ENCODE data around the gene VAPA. TPM values are rescaled to one million over a fixed set of nuclear protein-coding genes. Genes with fewer than 3 reads are reported as not detected.

VAPA gene
- total and polyA plus RNA-seq, 2 of the 4 experiments (the other 2 are of a cell fraction): 199 to 206 TPM

DNA sequence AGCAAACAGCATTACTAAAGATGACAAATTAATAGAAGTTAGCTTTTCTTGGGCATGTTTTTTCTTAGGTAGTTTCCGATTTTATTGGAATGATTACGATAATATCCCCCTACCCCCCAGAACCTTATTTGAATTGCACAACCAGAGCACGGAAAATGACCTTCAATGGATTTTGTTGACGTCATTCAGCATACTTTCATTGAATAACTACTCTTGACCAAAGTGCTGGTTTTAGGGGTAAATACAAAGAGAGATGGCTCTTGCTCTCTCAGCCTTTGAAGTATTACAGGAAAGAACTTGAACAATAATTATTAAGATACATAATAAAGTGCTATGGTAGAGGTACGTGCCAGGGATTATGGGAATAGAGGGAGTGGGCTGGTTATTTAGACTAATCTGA, 36.0 kb downstream of the VAPA start:
- H3K9me1 ChIP-seq (ENCODE audit: insufficient read depth, low read length): peaks cover 10% of the 10 kb centered on the region
- no peak overlapping the region for H2AK9ac ChIP-seq (replicated peaks; ENCODE audit: low read depth, low read length, poor library complexity)
- no peak overlapping the region for H3K23ac ChIP-seq (ENCODE audit: low read depth, low read length)
- H3K4ac ChIP-seq (ENCODE audit: low read depth, low read length): no peak overlapping the region
- no peak overlapping the region for H3K14ac ChIP-seq (replicated peaks; ENCODE audit: low read depth, low read length)
- ATAC-seq (ENCODE audit: low read depth) (no peak), DNase-seq (no peak)
- ChIA-PET POLR2A (ENCODE audit: unreplicated experiment) (interaction anchor here (1.1 kb wide), 1 partner anchor 27 kb away, joined by 3 read pairs; no protein-coding TSS in a partner anchor), CTCF (no interaction called here)
- no peak overlapping the region for H3K9ac ChIP-seq (ENCODE audit: low read depth, low read length)
- H3K4me3 ChIP-seq (ENCODE audit: insufficient read depth, low read depth, low read length): no peak overlapping the region
- peaks cover 1% of the 10 kb centered on the region; the same call in 1 of the 2 replicates for H3K4me1 ChIP-seq (ENCODE audit: control insufficient read depth, insufficient read depth, low read length)
- no peak overlapping the region for H4K5ac ChIP-seq (ENCODE audit: low read depth, low read length)
- H4K91ac ChIP-seq (ENCODE audit: insufficient read depth, low read depth, low read length): no peak overlapping the region
- no TSS peak for BruUV-seq (replicated peaks)
- H3K27ac ChIP-seq (ENCODE audit: insufficient read depth, low read length): no peak overlapping the region
- WGBS, 2 experiments (ENCODE audit: extremely low coverage in 2 of 2, insufficient read length in 1 of 2): no CpG with 5 or more reads among the region's 5 CpGs
- no peak overlapping the region for H2BK20ac ChIP-seq (ENCODE audit: low read depth, low read length)
- no peak overlapping the region for H3K18ac ChIP-seq (ENCODE audit: low read depth, low read length)
- H3K4me2 ChIP-seq (ENCODE audit: low read depth, low read length): no peak overlapping the region
- no peak overlapping the region for H2AFZ ChIP-seq (replicated peaks; ENCODE audit: low read length, poor library complexity)
- H2BK15ac ChIP-seq (ENCODE audit: low read depth, low read length): no peak overlapping the region
- H3K56ac ChIP-seq (ENCODE audit: extremely low read depth, insufficient read depth, low read length): no peak overlapping the region
- peaks cover 21 to 69% of the 10 kb centered on the region in 2 experiments for H3K79me1 ChIP-seq (ENCODE audit: low read depth in 1 of 2, low read length in 2 of 2)
- H3K36me3 ChIP-seq (ENCODE audit: control insufficient read depth, insufficient read depth, low read length): peaks cover 24% of the 10 kb centered on the region
- no peak overlapping the region for H2BK5ac ChIP-seq (ENCODE audit: low read depth, low read length, poor library complexity, severe bottlenecking)
- TF ChIP-seq RCOR1 (IDR thresholded peaks at IDR 0.05; ENCODE audit: insufficient replicate concordance, low read length) (no peak), SMC3 (IDR thresholded peaks at IDR 0.05; ENCODE audit: low read depth, low read length) (no peak), BHLHE40 (IDR thresholded peaks at IDR 0.05; ENCODE audit: low read depth, low read length) (no peak), NFE2L2 (IDR thresholded peaks at IDR 0.05; ENCODE audit: low read depth, low read length) (no peak), CEBPB (IDR thresholded peaks at IDR 0.05; ENCODE audit: low read depth, low read length) (no peak), POLR2A (IDR thresholded peaks at IDR 0.05; ENCODE audit: low read depth, low read length) (no peak), MAFK (IDR thresholded peaks at IDR 0.05; ENCODE audit: low read depth, low read length) (no peak), CHD1 (IDR thresholded peaks at IDR 0.05; ENCODE audit: low read depth, low read length) (no peak), MAZ (IDR thresholded peaks at IDR 0.05; ENCODE audit: borderline replicate concordance, low read depth, low read length) (no peak), RAD21 (IDR thresholded peaks at IDR 0.05; ENCODE audit: low read length) (no peak), FOS (IDR thresholded peaks at IDR 0.05; ENCODE audit: low read depth, low read length) (no peak), MXI1 (IDR thresholded peaks at IDR 0.05; ENCODE audit: borderline replicate concordance, low read depth, low read length) (no peak), RFX5 (IDR thresholded peaks at IDR 0.05; ENCODE audit: low read depth, low read length) (no peak)
- TF ChIP-seq, protein P1, sequence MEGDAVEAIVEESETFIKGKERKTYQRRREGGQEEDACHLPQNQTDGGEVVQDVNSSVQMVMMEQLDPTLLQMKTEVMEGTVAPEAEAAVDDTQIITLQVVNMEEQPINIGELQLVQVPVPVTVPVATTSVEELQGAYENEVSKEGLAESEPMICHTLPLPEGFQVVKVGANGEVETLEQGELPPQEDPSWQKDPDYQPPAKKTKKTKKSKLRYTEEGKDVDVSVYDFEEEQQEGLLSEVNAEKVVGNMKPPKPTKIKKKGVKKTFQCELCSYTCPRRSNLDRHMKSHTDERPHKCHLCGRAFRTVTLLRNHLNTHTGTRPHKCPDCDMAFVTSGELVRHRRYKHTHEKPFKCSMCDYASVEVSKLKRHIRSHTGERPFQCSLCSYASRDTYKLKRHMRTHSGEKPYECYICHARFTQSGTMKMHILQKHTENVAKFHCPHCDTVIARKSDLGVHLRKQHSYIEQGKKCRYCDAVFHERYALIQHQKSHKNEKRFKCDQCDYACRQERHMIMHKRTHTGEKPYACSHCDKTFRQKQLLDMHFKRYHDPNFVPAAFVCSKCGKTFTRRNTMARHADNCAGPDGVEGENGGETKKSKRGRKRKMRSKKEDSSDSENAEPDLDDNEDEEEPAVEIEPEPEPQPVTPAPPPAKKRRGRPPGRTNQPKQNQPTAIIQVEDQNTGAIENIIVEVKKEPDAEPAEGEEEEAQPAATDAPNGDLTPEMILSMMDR (conservative IDR thresholded peaks at IDR 0.05; ENCODE audit: low read depth, low read length): no peak
- TF ChIP-seq, protein P2, sequence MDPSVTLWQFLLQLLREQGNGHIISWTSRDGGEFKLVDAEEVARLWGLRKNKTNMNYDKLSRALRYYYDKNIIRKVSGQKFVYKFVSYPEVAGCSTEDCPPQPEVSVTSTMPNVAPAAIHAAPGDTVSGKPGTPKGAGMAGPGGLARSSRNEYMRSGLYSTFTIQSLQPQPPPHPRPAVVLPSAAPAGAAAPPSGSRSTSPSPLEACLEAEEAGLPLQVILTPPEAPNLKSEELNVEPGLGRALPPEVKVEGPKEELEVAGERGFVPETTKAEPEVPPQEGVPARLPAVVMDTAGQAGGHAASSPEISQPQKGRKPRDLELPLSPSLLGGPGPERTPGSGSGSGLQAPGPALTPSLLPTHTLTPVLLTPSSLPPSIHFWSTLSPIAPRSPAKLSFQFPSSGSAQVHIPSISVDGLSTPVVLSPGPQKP (IDR thresholded peaks at IDR 0.05; ENCODE audit: borderline replicate concordance, low read depth, low read length): no peak
- TF ChIP-seq, protein P3, sequence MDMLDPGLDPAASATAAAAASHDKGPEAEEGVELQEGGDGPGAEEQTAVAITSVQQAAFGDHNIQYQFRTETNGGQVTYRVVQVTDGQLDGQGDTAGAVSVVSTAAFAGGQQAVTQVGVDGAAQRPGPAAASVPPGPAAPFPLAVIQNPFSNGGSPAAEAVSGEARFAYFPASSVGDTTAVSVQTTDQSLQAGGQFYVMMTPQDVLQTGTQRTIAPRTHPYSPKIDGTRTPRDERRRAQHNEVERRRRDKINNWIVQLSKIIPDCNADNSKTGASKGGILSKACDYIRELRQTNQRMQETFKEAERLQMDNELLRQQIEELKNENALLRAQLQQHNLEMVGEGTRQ (IDR thresholded peaks at IDR 0.05; ENCODE audit: low read depth, low read length): no peak
- H4K20me1 ChIP-seq (ENCODE audit: insufficient read depth, low read length): peaks cover 46% of the 10 kb centered on the region
- H4K8ac ChIP-seq (ENCODE audit: low read depth in 2 of 2, low read length in 2 of 2): no peak overlapping the region
- no peaks in the 10 kb centered on the region for H3K9me3 ChIP-seq (ENCODE audit: control insufficient read depth, insufficient read depth, low read length)
- no peak overlapping the region for H2BK120ac ChIP-seq (ENCODE audit: low read depth, low read length)
- no peaks in the 10 kb centered on the region for H3K27me3 ChIP-seq (ENCODE audit: control insufficient read depth, insufficient read depth, low read length)
- dilution Hi-C loops (cut with HindIII; ENCODE audit: low sequenced_read_pairs, unreplicated experiment) (no loop called here), in situ Hi-C loops (cut with MboI; ENCODE audit: low sequenced_read_pairs) (loop anchor here (10.0 to 25.0 kb wide), 2 partner anchors 238 to 365 kb away; partner anchors contain the start of gene RAB31), intact Hi-C loops (cut with micrococcal nuclease) (loop anchor here (2.0 to 10.0 kb wide), 3 partner anchors 241 to 375 kb away; partner anchors contain the start of gene RAB31)
- no peak overlapping the region for H2AK5ac ChIP-seq (ENCODE audit: low read depth, low read length)

Data from IMR-90 (cell line).